ENCODE measurements around the gene CBLIF.

DNA sequence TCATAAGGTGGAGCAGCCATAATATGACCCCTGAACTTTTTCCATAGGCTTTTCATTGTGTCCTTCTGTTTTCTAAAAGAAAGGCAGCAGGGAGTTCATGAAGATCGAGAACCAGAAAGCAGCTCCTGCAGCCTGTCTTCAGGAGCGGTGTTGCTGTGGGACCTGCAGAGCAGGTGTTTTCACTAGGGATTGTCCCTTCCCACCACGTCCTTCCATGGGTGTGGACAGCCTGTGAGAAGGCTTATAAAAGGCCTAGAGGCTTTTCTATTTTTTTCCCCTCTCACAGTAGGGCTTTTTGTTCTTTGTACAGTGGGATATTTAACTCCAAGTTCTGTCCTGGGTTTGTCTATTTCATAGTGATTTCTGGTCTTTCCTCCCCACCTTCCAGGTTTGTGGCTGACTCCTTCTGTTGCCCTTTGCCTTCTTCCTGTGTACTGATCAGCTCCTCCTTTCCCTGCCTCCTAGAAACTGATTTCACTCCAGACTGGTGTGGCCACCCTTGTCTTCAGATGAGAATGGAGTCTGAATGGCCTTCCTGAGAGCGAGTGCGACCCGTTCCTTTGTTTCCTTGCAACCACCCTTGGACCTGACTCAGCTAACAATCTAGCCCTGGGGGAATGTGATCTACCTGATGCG lies 44.8 kb downstream of the CBLIF start:
- TF ChIP-seq, protein P1, sequence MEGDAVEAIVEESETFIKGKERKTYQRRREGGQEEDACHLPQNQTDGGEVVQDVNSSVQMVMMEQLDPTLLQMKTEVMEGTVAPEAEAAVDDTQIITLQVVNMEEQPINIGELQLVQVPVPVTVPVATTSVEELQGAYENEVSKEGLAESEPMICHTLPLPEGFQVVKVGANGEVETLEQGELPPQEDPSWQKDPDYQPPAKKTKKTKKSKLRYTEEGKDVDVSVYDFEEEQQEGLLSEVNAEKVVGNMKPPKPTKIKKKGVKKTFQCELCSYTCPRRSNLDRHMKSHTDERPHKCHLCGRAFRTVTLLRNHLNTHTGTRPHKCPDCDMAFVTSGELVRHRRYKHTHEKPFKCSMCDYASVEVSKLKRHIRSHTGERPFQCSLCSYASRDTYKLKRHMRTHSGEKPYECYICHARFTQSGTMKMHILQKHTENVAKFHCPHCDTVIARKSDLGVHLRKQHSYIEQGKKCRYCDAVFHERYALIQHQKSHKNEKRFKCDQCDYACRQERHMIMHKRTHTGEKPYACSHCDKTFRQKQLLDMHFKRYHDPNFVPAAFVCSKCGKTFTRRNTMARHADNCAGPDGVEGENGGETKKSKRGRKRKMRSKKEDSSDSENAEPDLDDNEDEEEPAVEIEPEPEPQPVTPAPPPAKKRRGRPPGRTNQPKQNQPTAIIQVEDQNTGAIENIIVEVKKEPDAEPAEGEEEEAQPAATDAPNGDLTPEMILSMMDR (IDR thresholded peaks at IDR 0.05; ENCODE audit: insufficient read depth, low read length), result no peak
- no peak for TF ChIP-seq REST (IDR thresholded peaks at IDR 0.05; ENCODE audit: insufficient replicate concordance, low read depth)
- no peak for TF ChIP-seq POLR2AphosphoS5 (IDR thresholded peaks at IDR 0.05; ENCODE audit: low read depth)

All from HL-60 (cell line).